Measurements from ENCODE around the gene TTLL11. TPM values are rescaled to one million over a fixed set of nuclear protein-coding genes. Genes with fewer than 3 reads are reported as not detected.
A peak's percentile ranks its signal among the peaks of the same experiment; 100 is the strongest.

The TTLL11 gene
- total RNA-seq, 1 experiment from 2014 or later: 1.5 TPM

- no peak overlapping the region for H2BK15ac ChIP-seq (ENCODE audit: low read depth, low read length)
- no peaks in the 10 kb centered on the region for H4K20me1 ChIP-seq (ENCODE audit: control insufficient read depth, insufficient read depth, insufficient read length)
- Mint-ChIP-seq H3K4me3 (no peak overlapping the region), H3K27me3 (ENCODE audit: low read depth) (peaks cover 10% of the 10 kb centered on the region), H3K4me1 (peaks cover 7 to 10% of the 10 kb centered on the region in 2 experiments), H3K9me3 (no peaks in the 10 kb centered on the region), H3K36me3 (ENCODE audit: insufficient read depth in 1 of 3, low read depth in 3 of 3) (no peaks in the 10 kb centered on the region), H3K27ac (peak overlapping the region in 1 of 3 experiments; percentile 35; a peak in 2 of 7 replicates)
- no peak overlapping the region for H3K27ac ChIP-seq (ENCODE audit: insufficient read length, low read depth, low read length)
- H3K56ac ChIP-seq (ENCODE audit: insufficient read length, low read depth, low read length): no peak overlapping the region
- no peaks in the 10 kb centered on the region for H3K23me2 ChIP-seq (ENCODE audit: insufficient read length, low read depth, low read length, poor library complexity, severe bottlenecking)
- H2AFZ ChIP-seq (ENCODE audit: low read length): no peak overlapping the region
- no peaks in the 10 kb centered on the region for H3K79me1 ChIP-seq (ENCODE audit: insufficient read depth, low read depth, low read length, poor library complexity, severe bottlenecking)
- H3K4me2 ChIP-seq (ENCODE audit: insufficient read depth, insufficient read length, low read length): no peak overlapping the region
- no peak overlapping the region for H2AK5ac ChIP-seq (ENCODE audit: insufficient read length, low read length)
- no peak overlapping the region for H4K91ac ChIP-seq (ENCODE audit: insufficient read length, low read depth, low read length)
- no peak overlapping the region for H3K14ac ChIP-seq (ENCODE audit: insufficient read depth, low read length)
- H2BK12ac ChIP-seq (ENCODE audit: insufficient read length, low read depth, low read length): no peak overlapping the region
- H3K4me1 ChIP-seq (ENCODE audit: insufficient read depth, low read length): no peaks in the 10 kb centered on the region
- H4K8ac ChIP-seq (replicated peaks; ENCODE audit: insufficient read length, low read depth, low read length): no peak overlapping the region
- no peak overlapping the region for H3K4ac ChIP-seq (ENCODE audit: low read depth, low read length)
- no peak for DNase-seq
- no peak overlapping the region for H3K23ac ChIP-seq (ENCODE audit: insufficient read length, low read depth, low read length)
- WGBS (ENCODE audit: extremely low coverage, insufficient read length, low lambda C conversion rate): no CpG with 5 or more reads among the region's 3 CpGs
- H2BK120ac ChIP-seq (ENCODE audit: low read depth, low read length, poor library complexity, severe bottlenecking): no peak overlapping the region
- no peak overlapping the region for H4K5ac ChIP-seq (ENCODE audit: insufficient read length, low read depth, low read length)
- no peak overlapping the region for H3K9ac ChIP-seq (ENCODE audit: extremely low read depth, insufficient read length, low read length)
- H2BK20ac ChIP-seq (ENCODE audit: low read depth, low read length, poor library complexity, severe bottlenecking): no peak overlapping the region
- H3T11ph ChIP-seq (ENCODE audit: low read length): no peak overlapping the region
- H2BK5ac ChIP-seq (ENCODE audit: insufficient read length, low read length): no peak overlapping the region
- H3K27me3 ChIP-seq (ENCODE audit: insufficient read depth, low read length): no peaks in the 10 kb centered on the region
- TF ChIP-seq CTCF (conservative IDR thresholded peaks at IDR 0.05): no peak
- H3K18ac ChIP-seq (ENCODE audit: insufficient read length, low read depth, low read length): no peak overlapping the region
- H3K79me2 ChIP-seq (ENCODE audit: insufficient read depth, low read length): no peaks in the 10 kb centered on the region
- H3K9me3 ChIP-seq (ENCODE audit: control insufficient read depth, low read depth, low read length): no peaks in the 10 kb centered on the region
Measured at GRCh38 chr9:121952611-121953010, 140.5 kb downstream of the TTLL11 start.

All from H9 (cell line).